ENCODE results near the gene SPAM1.

DNA sequence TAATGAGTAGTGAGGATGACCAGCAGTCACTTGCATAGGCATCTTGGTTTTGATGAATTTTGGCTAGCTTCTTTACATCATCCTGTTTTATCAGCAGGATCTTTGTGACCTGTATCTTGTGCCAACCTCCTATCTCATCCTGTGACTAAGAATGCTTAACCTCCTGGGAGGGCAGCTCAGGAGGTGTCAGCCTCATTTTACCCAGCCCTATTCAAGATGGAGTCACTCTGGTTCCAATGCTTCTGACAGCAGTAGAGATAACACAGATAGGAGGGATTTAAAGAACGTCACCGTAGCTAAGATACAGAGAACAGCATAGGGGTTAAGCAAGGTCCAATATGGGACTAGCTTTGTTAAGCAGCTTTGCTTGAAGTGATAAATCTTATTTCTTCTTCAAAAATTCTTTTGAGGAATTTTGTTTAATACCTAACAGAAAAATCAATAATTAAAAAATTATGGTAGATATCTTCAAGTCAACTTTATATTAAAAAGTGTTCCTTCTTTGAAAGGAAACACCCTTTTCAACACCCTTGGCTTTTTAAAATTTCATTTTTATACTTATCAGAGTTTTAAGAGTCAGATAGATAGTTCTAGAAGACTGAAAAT lies 68.0 kb downstream of the SPAM1 start:
- TF ChIP-seq POLR2AphosphoS5 (IDR thresholded peaks at IDR 0.05; ENCODE audit: low read depth, low read length) (no peak), TAF1 (IDR thresholded peaks at IDR 0.05; ENCODE audit: borderline replicate concordance, insufficient read depth, low read length) (no peak)
- TF ChIP-seq, protein P1, sequence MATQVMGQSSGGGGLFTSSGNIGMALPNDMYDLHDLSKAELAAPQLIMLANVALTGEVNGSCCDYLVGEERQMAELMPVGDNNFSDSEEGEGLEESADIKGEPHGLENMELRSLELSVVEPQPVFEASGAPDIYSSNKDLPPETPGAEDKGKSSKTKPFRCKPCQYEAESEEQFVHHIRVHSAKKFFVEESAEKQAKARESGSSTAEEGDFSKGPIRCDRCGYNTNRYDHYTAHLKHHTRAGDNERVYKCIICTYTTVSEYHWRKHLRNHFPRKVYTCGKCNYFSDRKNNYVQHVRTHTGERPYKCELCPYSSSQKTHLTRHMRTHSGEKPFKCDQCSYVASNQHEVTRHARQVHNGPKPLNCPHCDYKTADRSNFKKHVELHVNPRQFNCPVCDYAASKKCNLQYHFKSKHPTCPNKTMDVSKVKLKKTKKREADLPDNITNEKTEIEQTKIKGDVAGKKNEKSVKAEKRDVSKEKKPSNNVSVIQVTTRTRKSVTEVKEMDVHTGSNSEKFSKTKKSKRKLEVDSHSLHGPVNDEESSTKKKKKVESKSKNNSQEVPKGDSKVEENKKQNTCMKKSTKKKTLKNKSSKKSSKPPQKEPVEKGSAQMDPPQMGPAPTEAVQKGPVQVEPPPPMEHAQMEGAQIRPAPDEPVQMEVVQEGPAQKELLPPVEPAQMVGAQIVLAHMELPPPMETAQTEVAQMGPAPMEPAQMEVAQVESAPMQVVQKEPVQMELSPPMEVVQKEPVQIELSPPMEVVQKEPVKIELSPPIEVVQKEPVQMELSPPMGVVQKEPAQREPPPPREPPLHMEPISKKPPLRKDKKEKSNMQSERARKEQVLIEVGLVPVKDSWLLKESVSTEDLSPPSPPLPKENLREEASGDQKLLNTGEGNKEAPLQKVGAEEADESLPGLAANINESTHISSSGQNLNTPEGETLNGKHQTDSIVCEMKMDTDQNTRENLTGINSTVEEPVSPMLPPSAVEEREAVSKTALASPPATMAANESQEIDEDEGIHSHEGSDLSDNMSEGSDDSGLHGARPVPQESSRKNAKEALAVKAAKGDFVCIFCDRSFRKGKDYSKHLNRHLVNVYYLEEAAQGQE (IDR thresholded peaks at IDR 0.05; ENCODE audit: insufficient read depth in 1 of 2, low read depth in 2 of 2, low read length in 2 of 2), result no peak
